PFSK-1 (cell line): ENCODE data around the gene KIAA0232.

Experiments used
- FOXP2 ChIP-seq: optimal IDR thresholded peaks from 2 replicates; pipeline ENCODE3; 2011; ENCODE audit warnings: borderline replicate concordance, control low read depth, inconsistent platforms; ENCODE audit not compliant: insufficient read depth; ENCODE audit errors: extremely low read length, extremely low read depth
- POLR2AphosphoS5 ChIP-seq: IDR thresholded peaks from 2 replicates; pipeline ENCODE4 v1.6.1; 2012; ENCODE audit warnings: low read depth, mild to moderate bottlenecking, control low read depth, low read length, moderate library complexity
- SIN3A ChIP-seq: IDR thresholded peaks from 2 replicates; pipeline ENCODE4 v1.6.1; 2012; ENCODE audit warnings: mild to moderate bottlenecking, low read length, moderate library complexity, borderline replicate concordance; ENCODE audit not compliant: insufficient read depth
- TAF1 ChIP-seq: IDR thresholded peaks from 2 replicates; pipeline ENCODE4 v1.6.1; 2012; ENCODE audit warnings: low read length, control low read depth, borderline replicate concordance; ENCODE audit not compliant: insufficient read depth
- TF ChIP-seq, protein P1 (sequence below), 2 experiments: IDR thresholded peaks; 2 replicates each; pipeline versions ENCODE4 v1.6.1 to v1.8.0; 2011 to 2012; ENCODE audit warnings: low read depth in 2 of 2, low read length in 2 of 2, control low read depth in 1 of 2, inconsistent platforms in 1 of 2, mild to moderate bottlenecking in 1 of 2, moderate library complexity in 1 of 2; ENCODE audit not compliant: insufficient read depth in 1 of 2

The KIAA0232 gene

DNA sequence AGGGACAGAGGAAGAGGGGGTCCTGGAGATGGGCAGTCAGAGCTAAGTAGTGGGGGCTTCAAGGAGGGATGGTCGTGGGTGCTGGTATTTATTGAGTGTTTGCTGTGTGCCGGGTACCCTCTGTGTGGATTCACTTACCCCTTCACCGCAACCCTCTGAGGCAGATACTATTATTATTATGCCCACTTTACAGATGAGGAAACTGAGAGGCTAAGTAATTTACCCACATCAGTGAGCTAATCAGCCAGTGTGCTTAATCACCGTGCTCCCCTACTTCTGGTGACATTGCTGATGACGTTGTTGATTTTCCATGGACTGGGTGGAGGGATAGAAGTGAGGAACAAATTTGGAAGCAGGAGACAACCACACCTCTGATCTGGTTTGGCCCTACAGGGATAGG lies 4.1 kb upstream of the KIAA0232 start:
- TF ChIP-seq, protein P1, sequence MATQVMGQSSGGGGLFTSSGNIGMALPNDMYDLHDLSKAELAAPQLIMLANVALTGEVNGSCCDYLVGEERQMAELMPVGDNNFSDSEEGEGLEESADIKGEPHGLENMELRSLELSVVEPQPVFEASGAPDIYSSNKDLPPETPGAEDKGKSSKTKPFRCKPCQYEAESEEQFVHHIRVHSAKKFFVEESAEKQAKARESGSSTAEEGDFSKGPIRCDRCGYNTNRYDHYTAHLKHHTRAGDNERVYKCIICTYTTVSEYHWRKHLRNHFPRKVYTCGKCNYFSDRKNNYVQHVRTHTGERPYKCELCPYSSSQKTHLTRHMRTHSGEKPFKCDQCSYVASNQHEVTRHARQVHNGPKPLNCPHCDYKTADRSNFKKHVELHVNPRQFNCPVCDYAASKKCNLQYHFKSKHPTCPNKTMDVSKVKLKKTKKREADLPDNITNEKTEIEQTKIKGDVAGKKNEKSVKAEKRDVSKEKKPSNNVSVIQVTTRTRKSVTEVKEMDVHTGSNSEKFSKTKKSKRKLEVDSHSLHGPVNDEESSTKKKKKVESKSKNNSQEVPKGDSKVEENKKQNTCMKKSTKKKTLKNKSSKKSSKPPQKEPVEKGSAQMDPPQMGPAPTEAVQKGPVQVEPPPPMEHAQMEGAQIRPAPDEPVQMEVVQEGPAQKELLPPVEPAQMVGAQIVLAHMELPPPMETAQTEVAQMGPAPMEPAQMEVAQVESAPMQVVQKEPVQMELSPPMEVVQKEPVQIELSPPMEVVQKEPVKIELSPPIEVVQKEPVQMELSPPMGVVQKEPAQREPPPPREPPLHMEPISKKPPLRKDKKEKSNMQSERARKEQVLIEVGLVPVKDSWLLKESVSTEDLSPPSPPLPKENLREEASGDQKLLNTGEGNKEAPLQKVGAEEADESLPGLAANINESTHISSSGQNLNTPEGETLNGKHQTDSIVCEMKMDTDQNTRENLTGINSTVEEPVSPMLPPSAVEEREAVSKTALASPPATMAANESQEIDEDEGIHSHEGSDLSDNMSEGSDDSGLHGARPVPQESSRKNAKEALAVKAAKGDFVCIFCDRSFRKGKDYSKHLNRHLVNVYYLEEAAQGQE (IDR thresholded peaks at IDR 0.05; ENCODE audit: insufficient read depth in 1 of 2, low read depth in 2 of 2, low read length in 2 of 2), result no peak
- TF ChIP-seq FOXP2 (no peak), SIN3A (no peak), TAF1 (no peak), POLR2AphosphoS5 (no peak)

GRCh38 chr4:6779667-6780565 lies 2.6 kb upstream of the KIAA0232 start:
- TF ChIP-seq POLR2AphosphoS5, result no peak

DNA sequence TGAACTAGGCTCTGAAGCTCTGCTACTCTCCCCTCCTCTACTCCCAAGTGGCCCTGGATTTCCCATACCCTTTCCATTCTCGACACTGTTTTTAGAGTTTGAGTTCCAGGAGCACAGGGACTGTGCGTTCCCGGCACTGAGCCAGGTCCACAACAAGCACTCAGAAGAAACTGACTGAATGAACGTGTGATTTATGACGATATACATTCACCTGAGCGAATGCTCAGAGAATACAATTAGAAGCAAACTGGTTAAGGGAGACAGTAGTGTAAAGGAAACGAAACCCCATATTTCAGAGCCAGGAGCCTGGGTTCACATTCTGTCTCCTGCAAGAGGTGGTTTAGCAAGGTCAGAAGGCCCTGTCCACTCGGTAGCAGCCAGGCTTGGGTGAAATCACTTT lies 1.4 kb upstream of the KIAA0232 start:
- TF ChIP-seq SIN3A (no peak), FOXP2 (no peak), POLR2AphosphoS5 (no peak), TAF1 (no peak)
- TF ChIP-seq, protein P1 (IDR thresholded peaks at IDR 0.05; ENCODE audit: insufficient read depth in 1 of 2, low read depth in 2 of 2, low read length in 2 of 2), result no peak

GRCh38 chr4:6781561-6781960 lies 966 bp upstream of the KIAA0232 start:
- TF ChIP-seq SIN3A (no peak), TAF1 (no peak), FOXP2 (no peak)

GRCh38 chr4:6782846-6783110 lies 251 bp downstream of the KIAA0232 start:
- no peak for TF ChIP-seq POLR2AphosphoS5
- TF ChIP-seq SIN3A, result no peak
- TF ChIP-seq FOXP2, result no peak
- TF ChIP-seq, protein P1 (IDR thresholded peaks at IDR 0.05; ENCODE audit: insufficient read depth in 1 of 2, low read depth in 2 of 2, low read length in 2 of 2), result no peak
- TF ChIP-seq TAF1, result no peak

- TF ChIP-seq, protein P1 (IDR thresholded peaks at IDR 0.05; ENCODE audit: insufficient read depth in 1 of 2, low read depth in 2 of 2, low read length in 2 of 2), result no peak
- TF ChIP-seq POLR2AphosphoS5 (peak; percentile 63), SIN3A (no peak; the same call in 1 of the 2 replicates), TAF1 (peak; percentile 62; the same call in 1 of the 2 replicates), FOXP2 (no peak)
Observed at GRCh38 chr4:6783111-6783981, 819 bp downstream of the KIAA0232 start.
